Gastrocnemius medialis (tissue), 4 donors: ENCODE measurements around the gene SH3TC1. TPM values are rescaled to one million over a fixed set of nuclear protein-coding genes. Genes with fewer than 3 reads are reported as not detected.

Source experiments
- ATAC-seq, 2 donors: fragments of 150-250 bp; one replicate each; pipeline ENCODE4 v1.9.1; 2016
- DNase-seq, 2 donors: peaks; one replicate each; pipeline ENCODE4 v3.0.0-alpha.2; 2019
- H3K27ac ChIP-seq, 4 donors: fragments of 200-600 bp; sonication (generic); 1 replicate in 1 of 4; 2 replicates in 3 of 4; pipeline ENCODE4 v1.5.1; 2016 to 2018; ENCODE audit warnings: mild to moderate bottlenecking in 2 of 4, moderate library complexity in 1 of 4
- H3K27me3 ChIP-seq, 3 donors: fragments of 200-600 bp; sonication (generic) in 2 of 3; 1 replicate in 1 of 3; 2 replicates in 2 of 3; pipeline versions ENCODE4 v1.5.1 to v1.6.0; 2016 to 2019; ENCODE audit warnings: mild to moderate bottlenecking in 1 of 3, moderate library complexity in 1 of 3
- H3K36me3 ChIP-seq, 2 donors: fragments of 200-600 bp; sonication (generic) in 1 of 2; one replicate each; pipeline ENCODE4 v1.5.1; 2017 to 2018
- H3K4me1 ChIP-seq, 2 donors: fragments of 200-600 bp; sonication (generic) in 1 of 2; one replicate each; pipeline ENCODE4 v1.5.1; 2016 to 2017; ENCODE audit warnings: mild to moderate bottlenecking in 2 of 2
- H3K4me3 ChIP-seq, 4 donors: fragments of 200-600 bp; sonication (generic) in 3 of 4; 1 replicate in 1 of 4; 2 replicates in 3 of 4; pipeline ENCODE4 v1.5.1; 2016 to 2019; ENCODE audit warnings: mild to moderate bottlenecking in 2 of 4
- H3K9me3 ChIP-seq, 3 donors: fragments of 200-600 bp; sonication (generic) in 2 of 3; 1 replicate in 1 of 3; 2 replicates in 2 of 3; pipeline ENCODE4 v1.5.1; 2016 to 2019
- CTCF ChIP-seq, 5 experiments: fragments of 450-650 bp in 3 of 5; fragments of 200-600 bp in 2 of 5; sonication (generic) in 2 of 5; IDR thresholded peaks in 4 of 5; conservative IDR thresholded peaks in 1 of 5; 1 replicate in 4 of 5; 2 replicates in 1 of 5; pipeline ENCODE4 v1.5.1; 2016 to 2019; ENCODE audit warnings: antibody characterized with exemption in 5 of 5, mild to moderate bottlenecking in 3 of 5, moderate library complexity in 3 of 5
- POLR2A ChIP-seq, 2 donors: fragments of 450-650 bp; IDR thresholded peaks; one replicate each; pipeline ENCODE4 v1.6.1; 2017; ENCODE audit warnings: antibody characterized with exemption in 2 of 2, mild to moderate bottlenecking in 2 of 2, moderate library complexity in 2 of 2
- in situ Hi-C, 4 donors: fragments of 200-750 bp; cut with MboI; loops; one replicate each; pipeline versions ENCODE4 v1.15.0 to v1.8.0; 2017; ENCODE audit warnings: low sequenced_read_pairs in 4 of 4
- intact Hi-C: fragments of 100-400 bp; cut with DNase I; formaldehyde crosslinking; loops from one replicate; pipeline ENCODE4 v1.15.1; 2023; ENCODE audit warnings: low total_unique reads
- total RNA-seq, 4 donors: library from RNA; depleted of rRNA; stranded (reverse); fragments of >200 nt; gene quantifications; one replicate each; pipeline versions ENCODE4 v1.1.0 to v1.2.3, GENCODE V29; 2016

SH3TC1 gene
- total RNA-seq, 4 donors from 2014 or later = 2.9 to 8.5 (median 5.8) TPM

- TF ChIP-seq POLR2A (IDR thresholded peaks at IDR 0.05) (no peak), CTCF (IDR thresholded peaks at IDR 0.05 in 4 of 5, conservative IDR thresholded peaks at IDR 0.05 in 1 of 5) (no peak)
- peak overlapping the region; percentile 32 to 50 (median 46) for H3K4me3 ChIP-seq
- peak overlapping the region; percentile 37 to 73 (median 63) for H3K27ac ChIP-seq
- in situ Hi-C loops (loop anchor here in 1 of 4 donors (25.0 kb wide), 1 partner anchor 387 kb away; no protein-coding TSS in a partner anchor), intact Hi-C loops (loop anchor here (10.0 kb wide), 1 partner anchor 375 kb away; no protein-coding TSS in a partner anchor)
- DNase-seq (no peak), ATAC-seq (no peak)
- no peaks in the 10 kb centered on the region for H3K36me3 ChIP-seq
- H3K4me1 ChIP-seq = peaks cover 18 to 33% of the 10 kb centered on the region in 2 donors
- no peaks in the 10 kb centered on the region for H3K27me3 ChIP-seq
- H3K9me3 ChIP-seq = no peaks in the 10 kb centered on the region
Measured at GRCh38 chr4:8199594-8200301, 658 bp downstream of the SH3TC1 start.

- ATAC-seq (peak; percentile 31 to 43), DNase-seq (peak; percentile 58 to 63)
- TF ChIP-seq POLR2A (IDR thresholded peaks at IDR 0.05) (peak; percentile 31 to 48), CTCF (IDR thresholded peaks at IDR 0.05 in 4 of 5, conservative IDR thresholded peaks at IDR 0.05 in 1 of 5) (no peak)
- intact Hi-C loops (no loop called here), in situ Hi-C loops (no loop called here)
- H3K4me3 ChIP-seq = peak overlapping the region; percentile 32 to 50 (median 46)
- H3K27me3 ChIP-seq = no peaks in the 10 kb centered on the region
- no peaks in the 10 kb centered on the region for H3K36me3 ChIP-seq
- H3K27ac ChIP-seq = peak overlapping the region; percentile 52 to 73 (median 63)
- H3K4me1 ChIP-seq = peaks cover 18 to 31% of the 10 kb centered on the region in 2 donors
- H3K9me3 ChIP-seq = no peaks in the 10 kb centered on the region
Measured at GRCh38 chr4:8200302-8200975, 1.3 kb downstream of the SH3TC1 start.

- Histone ChIP-seq H3K4me3 (peak overlapping the region in 2 of 4 donors; percentile 32 to 50), H3K27ac (peak overlapping the region; percentile 52 to 73 (median 63)), H3K27me3 (no peaks in the 10 kb centered on the region), H3K36me3 (no peaks in the 10 kb centered on the region), H3K4me1 (peaks cover 18 to 22% of the 10 kb centered on the region in 2 donors), H3K9me3 (no peaks in the 10 kb centered on the region)
- DNase-seq (no peak), ATAC-seq (no peak)
- in situ Hi-C loops (no loop called here), intact Hi-C loops (no loop called here)
- TF ChIP-seq CTCF (IDR thresholded peaks at IDR 0.05 in 4 of 5, conservative IDR thresholded peaks at IDR 0.05 in 1 of 5) = no peak
- no peak for TF ChIP-seq POLR2A (IDR thresholded peaks at IDR 0.05)
Measured at GRCh38 chr4:8201321-8201781, 2.3 kb downstream of the SH3TC1 start.

- DNase-seq (no peak), ATAC-seq (no peak)
- Histone ChIP-seq H3K27ac (no peak overlapping the region), H3K36me3 (no peaks in the 10 kb centered on the region), H3K27me3 (no peaks in the 10 kb centered on the region), H3K4me3 (no peak overlapping the region), H3K4me1 (peaks cover 16 to 18% of the 10 kb centered on the region in 2 donors), H3K9me3 (no peaks in the 10 kb centered on the region)
- no peak for TF ChIP-seq POLR2A (IDR thresholded peaks at IDR 0.05)
- TF ChIP-seq CTCF (IDR thresholded peaks at IDR 0.05 in 4 of 5, conservative IDR thresholded peaks at IDR 0.05 in 1 of 5) = no peak
- in situ Hi-C loops (no loop called here), intact Hi-C loops (no loop called here)
Measured at GRCh38 chr4:8202108-8203051, 3.3 kb downstream of the SH3TC1 start.
